B cell (primary cell): ENCODE results near the gene MGST1. TPM values are rescaled to one million over a fixed set of nuclear protein-coding genes. Genes with fewer than 3 reads are reported as not detected.

Experiments
- ATAC-seq: fragments of 200-7000 bp; cut with Tn5 transposase; one replicate; pipeline ENCODE4 v1.10.0; 2021; ENCODE audit warnings: low read depth, mild to moderate bottlenecking, moderate number of reproducible peaks, moderate library complexity
- CTCF ChIA-PET: fragments of 350-600 bp; sonication (Branson Sonifier 250); formaldehyde crosslinking; loops from one replicate; lab custom pipeline; 2021; ENCODE audit warnings: antibody characterized with exemption, inconsistent platforms; lab: Charles Lee
- POLR2A ChIA-PET: fragments of 350-600 bp; sonication (Branson Sonifier 250); formaldehyde crosslinking; loops from one replicate; lab custom pipeline; 2021; ENCODE audit warnings: antibody characterized with exemption; lab: Charles Lee
- DNase-seq: peaks from one replicate; pipeline ENCODE4 v3.0.0; 2013
- H2AFZ ChIP-seq: 2 replicates; pipeline ENCODE4 v1.6.1; 2012; ENCODE audit warnings: mild to moderate bottlenecking, low read depth, low read length; ENCODE audit not compliant: insufficient read depth, poor library complexity, severe bottlenecking
- H3K27ac ChIP-seq, 2 donors: 1 replicate in 1 of 2; 2 replicates in 1 of 2; pipeline ENCODE4 v1.5.1; 2012 to 2013; ENCODE audit warnings: low read length in 2 of 2, mild to moderate bottlenecking in 2 of 2, moderate library complexity in 1 of 2
- H3K27me3 ChIP-seq, 4 experiments: fragments of 200-600 bp in 1 of 4; sonication (generic) in 1 of 4; replicated peaks in 1 of 4; 1 replicate in 2 of 4; 2 replicates in 2 of 4; pipeline versions ENCODE4 v1.6.1 to v1.7.0; 2013 to 2016; ENCODE audit warnings: low read length in 3 of 4, mild to moderate bottlenecking in 2 of 4, mixed read lengths in 1 of 4, moderate library complexity in 1 of 4; ENCODE audit not compliant: insufficient read depth in 4 of 4, control insufficient read depth in 3 of 4; ENCODE audit errors: control extremely low read depth in 1 of 4
- H3K36me3 ChIP-seq, 2 experiments: replicated peaks in 1 of 2; 1 replicate in 1 of 2; 2 replicates in 1 of 2; pipeline versions ENCODE4 v1.6.1 to v1.7.1; 2013; ENCODE audit warnings: low read length in 1 of 2; ENCODE audit not compliant: insufficient read depth in 2 of 2, control insufficient read depth in 1 of 2; ENCODE audit errors: control extremely low read depth in 1 of 2, extremely low read depth in 1 of 2
- H3K4me1 ChIP-seq, 2 donors: fragments of 200-600 bp in 1 of 2; sonication (generic) in 1 of 2; 1 replicate in 1 of 2; 2 replicates in 1 of 2; pipeline versions ENCODE4 v1.5.1 to v1.6.1; 2013 to 2017; ENCODE audit warnings: low read length in 2 of 2; ENCODE audit not compliant: control insufficient read depth in 2 of 2, insufficient read depth in 2 of 2
- H3K4me2 ChIP-seq: replicated peaks from 2 replicates; pipeline ENCODE3; 2012; ENCODE audit warnings: mild to moderate bottlenecking, low read depth, low read length; ENCODE audit not compliant: poor library complexity, severe bottlenecking
- H3K4me3 ChIP-seq, 5 experiments: fragments of 200-600 bp in 1 of 5; sonication (generic) in 1 of 5; 1 replicate in 3 of 5; 2 replicates in 2 of 5; pipeline versions ENCODE4 v1.5.1 to v1.7.0; 2011 to 2016; ENCODE audit warnings: low read length in 4 of 5, mild to moderate bottlenecking in 4 of 5, low read depth in 2 of 5, control low read depth in 1 of 5, moderate library complexity in 1 of 5; ENCODE audit not compliant: insufficient read depth in 1 of 5; ENCODE audit errors: control extremely low read depth in 1 of 5, extremely low read depth in 1 of 5
- H3K79me2 ChIP-seq: fragments of 200-600 bp; sonication (generic); one replicate; pipeline ENCODE4 v1.6.0; 2016; ENCODE audit warnings: low read length; ENCODE audit not compliant: control insufficient read depth, insufficient read depth
- H3K9ac ChIP-seq: fragments of 200-600 bp; sonication (generic); 2 replicates; pipeline ENCODE4 v1.6.1; 2017; ENCODE audit warnings: mild to moderate bottlenecking, low read length, moderate library complexity
- H3K9me3 ChIP-seq, 3 donors: one replicate each; pipeline versions ENCODE4 v1.6.1 to v1.7.1; 2013; ENCODE audit warnings: low read length in 2 of 3; ENCODE audit not compliant: control insufficient read depth in 2 of 3, insufficient read depth in 1 of 3; ENCODE audit errors: control extremely low read depth in 1 of 3
- H4K20me1 ChIP-seq: 2 replicates; pipeline ENCODE4 v1.6.0; 2012; ENCODE audit warnings: mild to moderate bottlenecking, low read length; ENCODE audit not compliant: insufficient read depth, control insufficient read depth, poor library complexity, severe bottlenecking
- H3K27ac Mint-ChIP-seq: one replicate; pipeline ENCODE4 v1.8.0; 2021; ENCODE audit warnings: mixed read lengths
- H3K27me3 Mint-ChIP-seq: one replicate; pipeline ENCODE4 v1.8.0; 2021; ENCODE audit warnings: mixed read lengths
- H3K4me1 Mint-ChIP-seq: one replicate; pipeline ENCODE4 v1.8.0; 2021; ENCODE audit warnings: mixed read lengths
- H3K4me3 Mint-ChIP-seq: one replicate; pipeline ENCODE4 v1.8.0; 2021; ENCODE audit warnings: mixed read lengths
- H3K9me3 Mint-ChIP-seq: one replicate; pipeline ENCODE4 v1.8.0; 2022; ENCODE audit warnings: mixed read lengths; ENCODE audit not compliant: insufficient read depth
- CTCF ChIP-seq: fragments of 200-600 bp; IDR thresholded peaks from one replicate; pipeline ENCODE4 v1.8.0; 2022; ENCODE audit warnings: antibody characterized with exemption, mild to moderate bottlenecking
- EZH2 ChIP-seq: IDR thresholded peaks from 2 replicates; pipeline ENCODE4 v1.6.1; 2012; ENCODE audit warnings: borderline replicate concordance, low read depth, mild to moderate bottlenecking, moderate library complexity, low read length; ENCODE audit not compliant: insufficient read depth, poor library complexity, severe bottlenecking
- WGBS: methylation state at CpG from one replicate; pipeline ENCODE4 v1.1.5; 2013; ENCODE audit warnings: missing lambda C conversion rate; ENCODE audit not compliant: insufficient coverage; 5-methylcytosine and 5-hydroxymethylcytosine counted together
- intact Hi-C: fragments of 100-400 bp; cut with micrococcal nuclease; formaldehyde crosslinking; loops from one replicate; pipeline ENCODE4 v1.10.0; 2022
- polyA plus RNA-seq: library from polyadenylated mRNA; depleted of rRNA; stranded (reverse); fragments of >200 nt; gene quantifications from 2 replicates; pipeline ENCODE4 v1.2.3, GENCODE V29; 2012
- total RNA-seq, 2 donors: library from RNA; stranded (reverse); fragments of 120-200 nt in 1 of 2; gene quantifications; 1 replicate in 1 of 2; 2 replicates in 1 of 2; pipeline versions ENCODE4 v1.2.3 to v1.2.4, GENCODE V29; 2013 to 2022

Gene MGST1
- total and polyA plus RNA-seq, 2 donors (not counting 1 experiment from before 2014, with no cell fraction given) = 0.25 TPM; not detected in 1

- H3K27me3 Mint-ChIP-seq = no peaks in the 10 kb centered on the region
- no peaks in the 10 kb centered on the region for H3K79me2 ChIP-seq
These were observed 40.5 kb downstream of the MGST1 start for GRCh38 chr12:16387919-16388318.

GRCh38 chr12:16389594-16389993, 42.1 kb downstream of the MGST1 start:
- no peak overlapping the region for H2AFZ ChIP-seq
- no peaks in the 10 kb centered on the region for H3K27me3 Mint-ChIP-seq
- DNase-seq (no peak), ATAC-seq (no peak)
- H3K9me3 ChIP-seq = no peaks in the 10 kb centered on the region
- no peaks in the 10 kb centered on the region for H4K20me1 ChIP-seq
- 83% methylated on average over 3 of the region's 4 CpGs for WGBS
- no peak overlapping the region for H3K4me2 ChIP-seq
- H3K4me1 ChIP-seq = no peaks in the 10 kb centered on the region
- H3K27ac ChIP-seq = no peak overlapping the region
- TF ChIP-seq CTCF (no peak), EZH2 (no peak)
- H3K4me1 Mint-ChIP-seq = no peaks in the 10 kb centered on the region
- no peaks in the 10 kb centered on the region for H3K79me2 ChIP-seq
- H3K4me3 Mint-ChIP-seq = no peak overlapping the region
- no peaks in the 10 kb centered on the region for H3K27me3 ChIP-seq
- intact Hi-C loops = no loop called here
- H3K36me3 ChIP-seq = no peaks in the 10 kb centered on the region
- no peak overlapping the region for H3K27ac Mint-ChIP-seq
- H3K9ac ChIP-seq = no peak overlapping the region
- ChIA-PET CTCF (no interaction called here), POLR2A (no interaction called here)
- H3K9me3 Mint-ChIP-seq = peaks cover 2% of the 10 kb centered on the region
- H3K4me3 ChIP-seq = no peak overlapping the region

More at GRCh38 chr12:16387919-16388318, 40.5 kb downstream of the MGST1 start:
- H3K4me1 ChIP-seq = no peaks in the 10 kb centered on the region
- H3K9me3 Mint-ChIP-seq = peaks cover 2% of the 10 kb centered on the region
- TF ChIP-seq CTCF (no peak), EZH2 (no peak)
- H4K20me1 ChIP-seq = no peaks in the 10 kb centered on the region
- H3K4me1 Mint-ChIP-seq = no peaks in the 10 kb centered on the region
- no peaks in the 10 kb centered on the region for H3K27me3 ChIP-seq
- ATAC-seq = no peak
- no peak for DNase-seq
- no peak overlapping the region for H3K27ac Mint-ChIP-seq
- ChIA-PET CTCF (no interaction called here), POLR2A (no interaction called here)
- H3K9me3 ChIP-seq = no peaks in the 10 kb centered on the region
- no CpG with 5 or more reads among the region's 2 CpGs for WGBS
- no peak overlapping the region for H3K9ac ChIP-seq
- no peak overlapping the region for H3K4me3 ChIP-seq
- H3K4me2 ChIP-seq = no peak overlapping the region
- no peak overlapping the region for H2AFZ ChIP-seq
- H3K4me3 Mint-ChIP-seq = no peak overlapping the region
- no peaks in the 10 kb centered on the region for H3K36me3 ChIP-seq
- intact Hi-C loops = no loop called here
- no peak overlapping the region for H3K27ac ChIP-seq
